SK-N-SH (cell line): ENCODE measurements around the gene NTRK3. TPM values are rescaled to one million over a fixed set of nuclear protein-coding genes. Genes with fewer than 3 reads are reported as not detected.

Experiments
- CTCF ChIA-PET: fragments of 300-600, 350-600 bp; formaldehyde crosslinking; extraction: SDS; loops from one replicate; lab custom pipeline; 2021; lab: Yijun Ruan, JAX
- POLR2A ChIA-PET: fragments of 350-600 bp; sonication (Branson Sonifier 250); formaldehyde crosslinking; extraction: SDS; loops from one replicate; lab custom pipeline; 2020; ENCODE audit warnings: antibody characterized with exemption, inconsistent platforms; lab: Yijun Ruan, JAX
- DNase-seq: peaks from one replicate; pipeline ENCODE4 v3.0.0; 2012
- H2AFZ ChIP-seq: fragments of 200-600 bp; sonication (generic); 2 replicates; pipeline ENCODE4 v1.8.1; 2016; ENCODE audit warnings: antibody characterized with exemption, mild to moderate bottlenecking, low read depth
- H3F3A ChIP-seq: fragments of 200-600 bp; sonication (generic); replicated peaks from 2 replicates; pipeline ENCODE3; 2016; ENCODE audit warnings: antibody characterized with exemption, mild to moderate bottlenecking; ENCODE audit not compliant: insufficient read depth
- H3K27ac ChIP-seq, 2 experiments: fragments of 200-500 bp in 1 of 2; fragments of 200-600 bp in 1 of 2; sonication (Bioruptor generic) in 1 of 2; sonication (generic), shearing (Covaris generic) in 1 of 2; 2 replicates each; pipeline versions ENCODE4 v1.5.1 to v1.6.1; 2014 to 2016; ENCODE audit warnings: low read depth in 2 of 2, inconsistent platforms in 1 of 2, low read length in 1 of 2, mild to moderate bottlenecking in 1 of 2, mixed read lengths in 1 of 2
- H3K27me3 ChIP-seq: fragments of 200-600 bp; sonication (generic), shearing (Covaris generic); 2 replicates; pipeline ENCODE4 v1.6.1; 2016; ENCODE audit warnings: mixed run types; ENCODE audit not compliant: insufficient read depth
- H3K36me3 ChIP-seq, 2 experiments: fragments of 200-500 bp in 1 of 2; fragments of 200-600 bp in 1 of 2; sonication (Bioruptor generic) in 1 of 2; sonication (generic) in 1 of 2; replicated peaks in 1 of 2; 2 replicates each; pipeline versions ENCODE3 to v1.5.1; 2014 to 2016; ENCODE audit warnings: low read length in 1 of 2, mild to moderate bottlenecking in 1 of 2; ENCODE audit not compliant: insufficient read depth in 2 of 2, control insufficient read depth in 1 of 2
- H3K4me1 ChIP-seq, 2 experiments: fragments of 200-500 bp in 1 of 2; fragments of 200-600 bp in 1 of 2; sonication (Bioruptor generic) in 1 of 2; sonication (generic), shearing (Covaris generic) in 1 of 2; 2 replicates each; pipeline versions ENCODE4 v1.5.1 to v1.6.1; 2014 to 2016; ENCODE audit warnings: low read depth in 1 of 2, low read length in 1 of 2, mixed run types in 1 of 2; ENCODE audit not compliant: insufficient read depth in 2 of 2, control insufficient read depth in 1 of 2
- H3K4me2 ChIP-seq: fragments of 200-600 bp; sonication (generic), shearing (Covaris generic); 2 replicates; pipeline ENCODE4 v1.6.1; 2017; ENCODE audit warnings: mixed run types
- H3K4me3 ChIP-seq, 2 experiments: fragments of 200-500 bp in 1 of 2; fragments of 200-600 bp in 1 of 2; sonication (Bioruptor generic) in 1 of 2; sonication (generic), shearing (Covaris generic) in 1 of 2; 2 replicates each; pipeline versions ENCODE4 v1.5.1 to v1.8.1; 2014 to 2016; ENCODE audit warnings: low read depth in 2 of 2, inconsistent platforms in 1 of 2, low read length in 1 of 2, mild to moderate bottlenecking in 1 of 2, mixed read lengths in 1 of 2, moderate library complexity in 1 of 2
- H3K79me2 ChIP-seq: fragments of 200-600 bp; sonication (generic); 2 replicates; pipeline ENCODE4 v1.8.1; 2017; ENCODE audit warnings: mild to moderate bottlenecking; ENCODE audit not compliant: insufficient read depth
- H3K9ac ChIP-seq: fragments of 200-600 bp; sonication (generic); 2 replicates; pipeline ENCODE4 v1.6.1; 2017; ENCODE audit warnings: mixed run types
- H3K9me2 ChIP-seq: fragments of 200-600 bp; sonication (generic); 2 replicates; pipeline ENCODE4 v1.6.1; 2017; ENCODE audit warnings: mixed run types
- H3K9me3 ChIP-seq: fragments of 200-600 bp; sonication (generic); 2 replicates; pipeline ENCODE4 v1.6.1; 2017; ENCODE audit warnings: mixed run types, mild to moderate bottlenecking, moderate library complexity
- H4K20me1 ChIP-seq: fragments of 200-600 bp; sonication (generic); 2 replicates; pipeline ENCODE4 v1.6.1; 2017; ENCODE audit warnings: mild to moderate bottlenecking, mixed run types; ENCODE audit not compliant: insufficient read depth
- CTCF ChIP-seq: fragments of 200-600 bp; sonication (generic); IDR thresholded peaks from 2 replicates; pipeline ENCODE4 v1.6.1; 2017; ENCODE audit warnings: antibody characterized with exemption, mild to moderate bottlenecking, moderate library complexity
- EZH2phosphoT487 ChIP-seq: fragments of 200-600 bp; sonication (generic); IDR thresholded peaks from 2 replicates; pipeline ENCODE4 v1.6.1; 2017; ENCODE audit warnings: low read depth, mixed run types, mild to moderate bottlenecking, antibody characterized with exemption, moderate library complexity, borderline replicate concordance
- FOSL2 ChIP-seq: IDR thresholded peaks from 2 replicates; pipeline ENCODE4 v1.4.0; 2012; ENCODE audit warnings: low read depth, mild to moderate bottlenecking, moderate library complexity, borderline replicate concordance
- FOXM1 ChIP-seq: IDR thresholded peaks from 2 replicates; pipeline ENCODE4 v1.4.0; 2012; ENCODE audit warnings: low read depth, mild to moderate bottlenecking
- MAX ChIP-seq: IDR thresholded peaks from 2 replicates; pipeline ENCODE4 v1.4.0; 2012; ENCODE audit warnings: low read depth
- PBX3 ChIP-seq: IDR thresholded peaks from 2 replicates; pipeline ENCODE4; 2012
- RAD21 ChIP-seq: IDR thresholded peaks from 2 replicates; pipeline ENCODE4 v1.6.1; 2012; ENCODE audit warnings: mild to moderate bottlenecking, low read length
- SIN3A ChIP-seq: IDR thresholded peaks from 2 replicates; pipeline ENCODE4 v1.6.1; 2012; ENCODE audit warnings: low read depth, mild to moderate bottlenecking, low read length, moderate library complexity, borderline replicate concordance
- TAF1 ChIP-seq: IDR thresholded peaks from 2 replicates; pipeline ENCODE4 v1.6.1; 2012; ENCODE audit warnings: low read depth, mild to moderate bottlenecking, low read length, moderate library complexity, borderline replicate concordance
- TCF12 ChIP-seq: IDR thresholded peaks from 2 replicates; pipeline ENCODE4 v1.4.0; 2012
- TEAD4 ChIP-seq: IDR thresholded peaks from 2 replicates; pipeline ENCODE4 v1.4.0; 2012; ENCODE audit warnings: mild to moderate bottlenecking, borderline replicate concordance; ENCODE audit not compliant: insufficient read depth
- USF1 ChIP-seq: IDR thresholded peaks from 2 replicates; pipeline ENCODE4 v1.4.0; 2012; ENCODE audit warnings: low read depth, borderline replicate concordance
- ZBTB33 ChIP-seq: IDR thresholded peaks from 2 replicates; pipeline ENCODE4 v1.4.0; 2012; ENCODE audit warnings: low read depth, borderline replicate concordance
- WGBS: methylation state at CpG from one replicate; pipeline ENCODE4 v1.1.6; 2017; ENCODE audit warnings: low lambda C conversion rate; 5-methylcytosine and 5-hydroxymethylcytosine counted together
- polyA plus RNA-seq, 3 experiments: library from polyadenylated mRNA; depleted of rRNA; stranded (reverse); fragments of >200 nt; gene quantifications; 2 replicates each; pipeline ENCODE4 v1.2.3, GENCODE V29; 2012

The NTRK3 gene
- polyA plus RNA-seq, 1 of the 3 experiments (the other 2 are of a cell fraction) = 2.6 TPM

- 21% methylated on average over 9 of the region's 9 CpGs for WGBS
- Histone ChIP-seq H3K4me2 (no peak overlapping the region), H3K4me1 (peaks cover 0 to 2% of the 10 kb centered on the region in 2 experiments; a peak in 1 of 4 replicates), H3K9me2 (no peaks in the 10 kb centered on the region), H3F3A (no peaks in the 10 kb centered on the region), H4K20me1 (no peaks in the 10 kb centered on the region), H3K36me3 (no peaks in the 10 kb centered on the region), H3K4me3 (no peak overlapping the region), H2AFZ (no peak overlapping the region), H3K27ac (no peak overlapping the region), H3K9me3 (no peaks in the 10 kb centered on the region), H3K27me3 (no peaks in the 10 kb centered on the region), H3K9ac (no peak overlapping the region), H3K79me2 (no peaks in the 10 kb centered on the region)
- DNase-seq = no peak
- TF ChIP-seq FOXM1 = no peak
- TF ChIP-seq RAD21 = no peak
- no peak for TF ChIP-seq USF1
- no peak for TF ChIP-seq EZH2phosphoT487
- no peak for TF ChIP-seq CTCF
- ChIA-PET CTCF (interaction anchor here (1.0 kb wide), 1 partner anchor 10 kb away, joined by 3 read pairs; no protein-coding TSS in a partner anchor), POLR2A (no interaction called here)
Measured at GRCh38 chr15:88083811-88084760, 172.5 kb downstream of the NTRK3 start.

- ChIA-PET CTCF (no interaction called here), POLR2A (no interaction called here)
- no peak overlapping the region for H3K4me2 ChIP-seq
- no peaks in the 10 kb centered on the region for H3K36me3 ChIP-seq
- TF ChIP-seq TCF12 (no peak), PBX3 (no peak), RAD21 (no peak), TAF1 (no peak), TEAD4 (no peak), SIN3A (no peak), USF1 (no peak), FOSL2 (no peak), ZBTB33 (no peak), MAX (no peak), CTCF (no peak), FOXM1 (no peak)
- no peak overlapping the region for H3K9ac ChIP-seq
- H3K9me3 ChIP-seq = no peaks in the 10 kb centered on the region
- no peak for DNase-seq
- WGBS = 31% methylated on average over 3 of the region's 3 CpGs
- no peak overlapping the region for H3K4me3 ChIP-seq
- H3K27ac ChIP-seq = no peak overlapping the region
- no peak overlapping the region for H2AFZ ChIP-seq
- H3F3A ChIP-seq = no peaks in the 10 kb centered on the region
- H4K20me1 ChIP-seq = no peaks in the 10 kb centered on the region
- no peaks in the 10 kb centered on the region for H3K79me2 ChIP-seq
- H3K9me2 ChIP-seq = no peaks in the 10 kb centered on the region
- H3K4me1 ChIP-seq = no peaks in the 10 kb centered on the region
- H3K27me3 ChIP-seq = no peaks in the 10 kb centered on the region
Measured at GRCh38 chr15:88080616-88081015, 175.9 kb downstream of the NTRK3 start.
